ENCODE measurements around the gene ACOXL. TPM values are rescaled to one million over a fixed set of nuclear protein-coding genes. Genes with fewer than 3 reads are reported as not detected.
A peak's percentile ranks its signal among the peaks of the same experiment; 100 is the strongest.
"Not testable (repeated sequence)": the region's sequence is repeated elsewhere in the genome, so short reads cannot be mapped to it uniquely, and the experiment has no call there.

ACOXL gene
- total RNA-seq, 1 donor = under 0.01 TPM

DNA sequence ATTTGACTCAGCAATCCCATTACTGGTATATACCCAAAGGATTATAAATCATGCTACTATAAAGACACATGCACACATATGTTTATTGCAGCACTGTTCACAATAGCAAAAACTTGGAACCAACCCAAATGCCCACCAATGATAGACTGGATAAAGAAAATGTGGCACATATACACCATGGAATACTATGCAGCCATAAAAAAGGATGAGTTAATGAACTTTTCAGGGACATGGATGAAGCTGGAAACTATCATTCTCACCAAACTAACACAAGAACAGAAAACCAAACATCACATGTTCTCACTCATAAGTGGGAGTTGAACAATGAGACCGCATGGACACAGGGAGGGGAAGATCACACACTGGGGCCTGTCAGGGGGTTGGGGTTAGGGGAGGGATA, 350.3 kb downstream of the ACOXL start:
- DNase-seq (ENCODE audit: low read depth in 2 of 3, low spot score in 2 of 3) = not testable (repeated sequence)

DNA sequence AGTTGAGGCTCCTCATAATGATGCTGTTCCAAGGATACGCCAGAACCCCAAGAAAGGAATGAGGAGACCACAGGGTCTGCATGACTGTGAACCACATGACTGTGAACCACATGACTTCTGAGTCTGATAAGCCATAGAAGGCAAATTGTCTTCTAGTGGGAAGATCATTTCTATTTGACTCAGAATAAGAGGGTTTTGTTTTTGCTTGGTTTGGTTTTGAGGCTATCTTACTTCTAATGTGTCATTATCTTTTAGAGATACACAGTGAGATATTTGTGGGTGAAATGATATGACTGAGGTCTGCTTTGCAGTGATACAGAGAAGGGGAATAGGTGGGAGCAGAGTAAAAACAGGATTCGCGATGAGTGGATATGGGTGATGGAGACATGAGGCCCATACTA, 359.4 kb downstream of the ACOXL start:
- no peak for DNase-seq (ENCODE audit: low read depth in 2 of 3, low spot score in 2 of 3)

DNA sequence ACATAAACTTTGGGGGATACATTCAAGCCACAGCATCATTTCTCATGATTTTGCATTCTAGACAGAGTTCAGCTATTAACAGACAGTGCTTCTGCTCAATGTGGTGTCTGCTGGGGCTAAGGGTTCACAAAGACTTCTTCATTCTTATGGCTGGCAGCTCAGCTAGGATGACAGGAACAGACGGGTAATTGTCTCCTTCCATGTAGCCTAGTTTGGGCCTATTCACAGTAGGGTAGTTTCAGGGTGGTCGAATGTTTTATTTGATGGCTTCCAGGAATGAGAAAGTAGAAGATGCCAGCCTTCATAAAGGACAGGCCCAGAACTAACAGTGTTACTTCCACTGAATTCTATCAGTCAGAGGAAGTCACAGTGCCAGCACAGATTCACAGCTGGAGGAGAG, 362.3 kb downstream of the ACOXL start:
- no peak for DNase-seq (ENCODE audit: low read depth in 2 of 3, low spot score in 2 of 3)

DNA sequence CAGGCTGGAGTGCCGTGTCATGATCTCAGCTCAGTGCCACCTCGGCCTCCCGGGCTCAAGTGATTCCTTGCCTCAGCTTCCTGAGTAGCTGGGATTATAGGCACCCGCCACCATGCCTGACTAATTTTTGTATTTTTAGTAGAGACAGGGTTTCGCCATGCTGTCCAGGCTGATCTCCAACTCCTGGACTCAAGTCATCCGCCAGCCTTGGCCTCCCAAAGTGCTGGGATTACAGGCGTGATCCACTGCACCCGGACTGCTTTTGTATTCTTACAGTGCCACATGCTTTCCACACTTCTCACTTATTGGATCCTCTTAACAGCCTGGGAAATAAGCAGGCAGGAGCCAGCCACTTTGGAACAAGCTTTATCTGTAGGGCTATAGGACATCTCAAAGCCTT, 363.1 kb downstream of the ACOXL start:
- no peak for DNase-seq (ENCODE audit: low read depth in 2 of 3, low spot score in 2 of 3)

DNA sequence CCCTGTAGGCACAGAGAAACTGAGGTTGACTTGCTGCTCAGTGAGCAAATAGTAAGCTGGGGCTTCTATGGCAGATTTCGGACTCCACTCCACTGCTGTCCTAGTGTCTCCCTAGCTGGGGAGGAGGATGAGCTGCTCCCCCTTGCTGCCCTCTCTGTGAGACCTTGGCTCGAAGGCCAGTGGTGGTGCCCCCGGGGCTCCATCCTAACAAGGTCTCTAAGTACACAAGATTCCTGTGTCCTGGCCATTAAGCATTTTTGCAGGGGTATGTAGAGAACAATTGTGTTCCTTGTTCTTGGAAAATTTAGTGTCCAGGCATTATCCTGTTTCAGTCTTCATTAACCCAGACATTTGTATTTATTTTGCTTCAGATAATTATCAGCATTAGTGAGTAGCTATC, 367.0 kb downstream of the ACOXL start:
- no peak for DNase-seq (ENCODE audit: low read depth in 2 of 3, low spot score in 2 of 3)

DNA sequence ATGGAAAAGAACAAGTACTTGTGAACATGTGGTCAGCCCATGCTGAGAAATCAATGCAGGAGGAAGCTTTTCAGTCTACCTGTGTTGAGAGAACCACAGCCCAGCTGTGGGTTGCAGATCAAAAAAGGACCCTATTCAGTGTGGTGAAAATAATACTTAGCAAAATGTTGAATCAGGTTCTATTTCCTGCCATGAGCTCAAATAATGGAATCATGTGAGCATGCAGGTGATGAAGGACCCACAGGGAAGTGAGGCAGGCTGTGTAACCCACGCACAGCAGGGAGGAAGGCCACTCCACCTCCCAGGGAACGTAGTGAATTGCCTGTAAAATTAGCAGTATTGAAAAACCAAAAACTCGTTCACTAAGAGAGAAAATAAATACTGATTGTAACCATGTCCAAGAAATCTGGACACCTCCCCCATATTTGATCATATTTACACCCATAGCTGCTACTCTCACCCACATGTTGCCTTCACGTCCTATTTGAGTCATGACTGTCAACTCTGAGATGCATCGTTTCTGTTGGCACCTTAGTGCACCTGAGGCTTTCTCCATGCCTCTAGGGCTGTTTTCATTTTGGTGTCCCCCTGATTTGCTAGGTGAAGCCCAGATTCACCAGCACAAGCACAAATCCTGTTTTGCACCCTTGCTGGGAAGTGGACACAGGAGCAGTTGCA, 367.9 kb downstream of the ACOXL start:
- DNase-seq (ENCODE audit: low read depth in 2 of 3, low spot score in 2 of 3) = no peak

DNA sequence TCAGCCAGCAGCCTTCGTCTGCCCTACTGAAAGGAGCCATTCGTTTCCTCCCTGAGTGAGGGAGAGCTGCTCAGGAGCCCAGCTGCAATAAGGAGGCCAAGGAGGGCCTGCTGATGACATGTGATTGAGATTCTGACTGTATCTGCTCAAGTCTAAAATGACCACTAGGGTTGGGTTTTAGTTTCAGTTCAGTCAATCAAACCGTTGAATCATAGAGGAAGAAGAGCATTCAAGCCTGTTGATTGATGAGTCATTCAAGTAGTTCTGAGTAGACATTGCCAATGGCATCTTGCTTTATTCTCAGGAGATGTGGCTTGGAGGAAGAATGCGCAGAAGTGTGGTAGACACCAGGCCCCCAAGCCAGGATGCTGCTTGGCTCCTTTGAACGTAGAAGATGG, 368.4 kb downstream of the ACOXL start:
- DNase-seq (ENCODE audit: low read depth in 2 of 3, low spot score in 2 of 3) = no peak

DNA sequence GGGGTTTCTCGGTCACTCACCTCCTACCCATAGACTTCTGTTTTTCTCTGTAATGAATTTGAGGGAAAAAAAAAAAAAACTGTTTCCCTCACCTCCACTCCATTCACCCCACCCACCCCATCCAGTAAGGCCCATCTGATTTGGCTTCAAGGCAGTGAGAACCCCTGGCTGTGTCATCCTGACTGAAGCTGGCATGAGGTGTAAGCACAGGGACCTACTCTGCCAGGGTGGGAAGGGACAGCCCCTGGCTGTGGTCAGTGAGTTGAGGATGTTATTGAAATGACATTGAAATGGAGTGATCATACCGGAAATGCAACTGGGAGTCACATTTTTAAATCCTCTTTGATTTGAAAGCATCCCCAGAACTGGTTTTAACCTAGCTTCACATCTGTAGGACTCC, 369.2 kb downstream of the ACOXL start:
- no peak for DNase-seq (ENCODE audit: low read depth in 2 of 3, low spot score in 2 of 3)

DNA sequence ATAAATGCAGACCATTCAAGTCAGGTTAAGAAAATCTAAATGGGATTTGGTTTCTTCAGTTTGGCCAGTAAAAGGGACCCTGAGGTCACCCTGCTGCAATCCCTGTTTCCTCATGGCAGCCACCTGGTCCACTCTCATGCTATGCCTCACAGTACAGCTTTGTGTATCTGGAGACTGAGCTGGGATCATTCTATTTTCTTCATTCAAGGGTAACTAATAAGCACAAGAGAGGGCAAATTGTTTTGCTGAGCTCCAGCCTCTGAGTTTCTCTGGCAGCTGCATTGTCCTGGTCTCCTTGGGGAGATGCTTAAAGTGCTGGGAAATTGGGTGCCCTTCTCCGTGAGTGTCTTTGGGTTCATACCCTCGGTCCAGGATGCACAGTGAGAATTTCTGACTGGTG, 369.8 kb downstream of the ACOXL start:
- DNase-seq (ENCODE audit: low read depth in 2 of 3, low spot score in 2 of 3) = no peak

DNA sequence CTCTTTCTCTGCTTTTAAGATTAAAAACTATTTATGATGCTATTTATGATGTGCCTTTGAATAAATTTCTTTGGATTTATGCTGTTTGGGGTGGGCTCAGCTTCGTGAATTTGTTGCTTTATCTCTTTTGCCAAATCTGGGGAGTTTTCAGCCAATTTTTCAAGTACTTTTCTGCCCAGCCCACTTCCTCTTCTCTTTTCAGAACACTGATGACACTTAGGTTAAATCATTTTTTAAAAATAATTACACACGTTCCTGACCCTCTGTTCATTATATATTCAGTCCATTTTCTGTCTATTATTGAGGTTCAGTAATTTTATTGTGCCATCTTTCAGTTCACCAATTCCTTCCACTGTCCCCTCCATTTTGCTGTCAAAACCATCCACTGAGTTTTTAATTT, 373.6 kb downstream of the ACOXL start:
- DNase-seq (ENCODE audit: low read depth in 2 of 3, low spot score in 2 of 3) = no peak

DNA sequence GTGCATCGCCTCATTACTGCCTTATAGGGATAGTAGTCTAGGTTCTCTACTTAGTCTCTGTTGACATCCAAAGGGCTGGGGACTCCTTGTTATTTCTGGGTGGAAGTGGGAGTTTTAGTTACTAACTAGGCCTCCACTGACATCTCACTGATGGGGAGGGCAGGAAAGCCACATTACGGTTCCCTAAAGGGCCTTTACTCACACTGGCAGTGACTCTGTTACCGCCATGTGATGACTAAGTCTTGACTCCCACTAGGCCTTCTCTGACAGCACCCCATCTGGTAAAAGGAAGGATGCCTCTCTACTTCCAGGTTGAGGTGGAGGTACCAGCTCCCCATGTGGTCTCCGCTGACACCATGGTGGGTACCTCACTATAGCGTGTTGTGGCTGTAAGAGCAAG, 374.3 kb downstream of the ACOXL start:
- DNase-seq (ENCODE audit: low read depth in 2 of 3, low spot score in 2 of 3) = no peak

DNA sequence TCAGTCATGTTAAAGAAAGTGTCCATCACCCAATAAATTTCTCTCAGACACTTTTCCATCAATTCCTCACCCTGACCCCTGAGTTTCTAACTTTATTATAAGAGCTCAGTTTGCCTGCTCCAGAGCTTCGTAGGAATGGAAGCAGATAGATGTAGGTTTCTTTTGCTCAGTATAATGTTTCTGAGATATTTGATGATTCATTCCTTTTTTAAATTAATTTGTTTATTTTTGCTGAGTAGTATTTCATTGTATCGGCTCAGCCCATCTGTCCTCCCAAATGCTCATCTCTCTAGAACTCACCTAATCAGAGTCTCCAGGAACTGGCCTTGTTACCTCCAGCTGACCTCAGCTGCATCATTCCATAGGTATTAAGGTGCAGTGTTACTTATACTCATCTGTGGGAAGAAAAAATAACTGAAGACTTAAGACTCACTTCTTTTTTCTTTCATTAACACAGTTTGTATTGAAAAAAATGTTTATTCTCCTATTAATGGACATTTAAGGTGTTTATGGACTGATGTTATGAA, 376.4 kb downstream of the ACOXL start:
- no peak for DNase-seq (ENCODE audit: low read depth in 2 of 3, low spot score in 2 of 3)

DNA sequence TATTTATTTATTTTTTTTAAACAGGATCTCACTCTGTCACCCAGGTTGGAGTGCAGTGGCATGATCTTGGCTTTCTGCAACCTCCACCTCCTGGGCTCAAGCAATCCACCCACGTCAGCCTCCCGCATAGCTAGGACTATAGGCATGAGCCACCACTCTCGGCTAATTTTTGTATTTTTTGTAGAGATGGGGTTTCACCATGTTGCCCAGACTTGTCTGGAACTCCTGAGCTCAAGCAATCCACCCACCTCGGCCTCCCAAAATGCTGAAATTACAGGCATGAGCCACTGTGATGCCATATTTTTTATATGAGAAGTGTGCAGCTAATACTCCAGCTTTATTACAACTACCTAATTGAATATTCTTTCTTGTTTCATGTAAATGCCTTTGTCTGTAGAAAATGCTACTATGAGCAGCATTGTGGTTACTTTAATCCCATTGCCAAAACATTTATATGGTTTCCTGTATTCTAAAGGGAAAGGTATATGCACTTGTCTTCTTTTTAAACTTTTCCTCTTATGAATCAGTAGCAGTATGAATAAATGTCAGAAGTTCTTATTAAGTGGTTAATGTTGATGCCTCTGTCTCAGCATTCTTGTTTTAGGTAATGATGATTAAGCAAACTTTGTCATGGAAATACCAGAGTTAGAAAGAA, 378.9 kb downstream of the ACOXL start:
- no peak for DNase-seq (ENCODE audit: low read depth in 2 of 3, low spot score in 2 of 3)

DNA sequence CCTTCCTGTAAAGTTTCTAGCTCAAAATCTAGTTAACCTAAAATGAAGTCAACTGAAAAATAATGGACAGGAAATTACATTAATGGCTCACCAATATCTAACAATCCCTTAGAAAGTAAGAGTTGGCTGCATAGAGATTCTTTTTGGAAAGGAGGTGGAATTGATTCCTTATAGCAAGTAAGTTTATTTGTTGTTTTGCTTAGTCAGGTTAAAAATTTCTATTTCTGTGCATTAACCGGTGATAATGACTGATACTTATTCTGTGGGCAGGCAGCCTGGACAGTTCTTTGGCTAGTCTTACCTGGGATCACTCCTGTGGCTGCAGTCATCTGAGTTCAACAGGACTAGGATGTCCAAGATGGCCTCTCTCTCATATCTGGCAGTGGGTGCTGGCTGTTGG, 381.5 kb downstream of the ACOXL start:
- no peak for DNase-seq (ENCODE audit: low read depth in 2 of 3, low spot score in 2 of 3)

DNA sequence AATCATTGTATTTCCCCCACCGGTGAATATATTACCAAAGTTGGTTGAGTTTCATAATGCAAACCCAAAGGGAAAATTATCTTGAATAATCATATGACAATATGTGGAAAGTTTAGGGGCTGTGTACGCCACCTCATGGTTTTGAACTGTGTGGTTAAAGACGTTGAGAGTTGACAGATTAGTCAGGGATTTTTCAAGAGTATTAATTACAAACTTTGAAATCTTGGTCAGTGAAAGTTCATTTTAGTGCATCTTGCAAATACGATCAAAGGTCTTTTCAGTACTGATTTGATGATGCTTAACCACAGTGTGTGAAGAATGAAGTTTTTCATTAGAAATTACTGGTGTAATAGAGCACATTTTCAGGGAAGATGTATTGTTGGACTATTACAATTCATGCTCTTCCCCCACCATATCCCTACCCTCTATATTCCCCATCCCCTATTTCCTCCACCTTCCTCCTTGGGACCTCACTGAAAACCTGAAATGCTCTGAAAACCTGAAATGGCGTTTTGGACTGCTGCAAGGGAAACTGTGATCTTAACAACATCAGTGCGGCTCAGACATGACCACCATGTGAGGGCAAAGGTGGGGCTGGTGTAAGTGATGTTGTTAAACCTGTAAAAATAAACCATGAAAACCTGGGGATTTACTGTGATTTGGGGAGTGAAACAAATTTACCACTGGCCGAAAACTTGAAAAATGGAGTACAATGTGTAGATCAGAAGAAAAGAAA, 383.8 kb downstream of the ACOXL start:
- no peak for DNase-seq (ENCODE audit: low read depth in 2 of 3, low spot score in 2 of 3)

DNA sequence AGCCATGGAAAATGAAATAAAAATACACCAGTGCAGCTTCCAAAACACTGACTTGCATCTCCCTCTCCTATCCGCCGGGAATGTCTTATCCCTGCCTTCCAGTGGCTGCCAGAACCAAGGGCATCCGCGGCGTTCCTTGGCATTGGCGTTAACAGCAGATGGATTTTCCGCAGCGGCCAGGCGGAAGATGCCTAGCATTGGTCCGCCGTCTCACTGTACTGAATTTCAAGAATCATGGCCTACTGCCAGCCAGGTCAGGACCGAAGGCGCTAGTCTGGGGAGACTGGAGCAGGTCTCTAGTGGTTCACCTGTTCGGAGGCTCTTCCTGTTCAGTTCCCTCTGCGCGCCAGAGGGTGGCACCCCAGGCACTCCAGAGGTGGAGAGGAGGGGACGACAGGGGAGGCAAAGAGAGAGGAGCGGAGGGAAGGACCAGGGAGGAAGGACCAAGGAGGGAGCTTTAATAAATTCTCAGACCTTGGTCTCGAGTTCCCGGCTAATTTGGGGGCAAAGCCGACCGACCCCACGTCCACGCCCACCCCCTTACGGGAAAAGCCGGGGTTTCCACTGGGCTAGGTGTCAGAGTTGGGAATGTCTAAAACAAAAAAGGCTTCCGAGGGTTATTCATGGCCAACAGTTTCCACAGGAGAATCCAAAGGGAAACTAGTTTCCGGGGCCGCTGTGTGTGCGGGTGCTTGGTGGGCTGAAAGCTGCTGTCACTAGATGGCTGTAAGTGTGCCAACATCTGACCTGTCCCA, 384.6 kb downstream of the ACOXL start:
- peak; percentile 40 to 81 (median 73) for DNase-seq (ENCODE audit: low read depth in 2 of 3, low spot score in 2 of 3)

DNA sequence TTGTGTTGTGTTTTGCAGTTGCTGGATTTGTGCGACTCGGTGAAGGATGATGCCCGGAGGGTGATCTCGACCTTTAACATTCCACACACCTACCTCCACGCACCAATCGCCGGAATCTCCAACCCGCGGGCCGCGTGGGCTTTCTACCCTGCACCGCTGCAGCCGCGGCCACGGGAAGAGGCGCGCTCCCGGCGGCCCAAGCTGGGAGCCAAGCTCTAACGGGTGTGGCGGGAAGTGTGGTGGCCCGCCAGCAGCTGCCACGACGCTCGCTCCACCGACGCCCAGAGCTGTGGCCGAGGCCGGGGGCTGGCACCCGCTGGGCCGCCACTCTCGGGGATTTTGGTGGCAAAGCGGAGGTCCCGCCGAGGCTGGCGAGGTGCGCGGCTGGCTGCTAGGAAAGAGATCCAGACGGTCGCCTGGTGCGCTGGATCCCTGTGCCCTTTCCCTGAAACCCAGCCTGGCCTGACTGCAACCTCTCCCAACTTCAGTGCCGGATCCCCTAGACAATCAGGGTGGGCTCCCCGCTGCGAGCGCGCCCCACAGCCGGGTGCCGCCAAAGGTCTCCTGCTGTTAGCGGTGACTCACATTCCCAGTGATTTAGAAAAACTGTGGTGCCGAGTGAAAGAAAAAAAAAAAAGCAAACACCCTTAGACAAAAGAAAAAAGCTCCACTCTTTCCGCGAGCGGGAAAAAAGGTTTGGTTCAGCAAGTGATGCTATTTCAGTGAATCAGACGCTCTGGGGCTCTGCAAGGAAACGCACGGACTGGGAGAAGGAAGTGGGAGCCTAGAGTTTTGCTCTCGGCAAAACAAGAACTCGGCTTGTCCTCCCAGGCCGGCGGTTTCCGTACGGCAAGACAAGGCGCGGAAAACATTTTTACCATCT, 385.5 kb downstream of the ACOXL start:
- peak; percentile 9 to 38 (median 33) for DNase-seq (ENCODE audit: low read depth in 2 of 3, low spot score in 2 of 3)

DNA sequence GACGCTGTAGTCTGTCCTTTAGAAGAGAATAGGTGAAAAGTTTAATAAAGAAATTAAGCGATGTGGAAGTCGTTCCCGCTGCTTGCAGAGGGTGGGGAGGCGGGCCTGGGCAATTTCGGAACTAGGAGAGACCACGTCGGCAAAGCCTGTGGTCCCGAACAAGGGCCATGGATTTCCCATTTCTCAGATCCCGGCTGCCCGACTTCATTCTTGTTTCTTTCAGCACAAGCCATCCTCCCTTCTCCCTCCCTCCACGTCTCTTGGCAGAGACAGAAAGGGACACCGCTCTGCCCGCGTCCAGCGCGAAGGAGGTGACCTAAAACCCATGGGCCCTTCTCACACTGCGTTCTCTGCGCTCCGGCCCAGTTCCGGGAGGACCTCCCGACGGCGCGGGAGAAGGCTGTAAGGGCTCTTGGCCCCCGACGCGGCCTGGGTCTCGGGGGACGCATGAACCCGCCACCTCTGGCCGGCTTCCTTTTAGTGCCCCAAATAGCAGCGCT, 386.2 kb downstream of the ACOXL start:
- DNase-seq (ENCODE audit: low read depth in 2 of 3, low spot score in 2 of 3) = peak in 2 of 3 donors; percentile 10 to 26

DNA sequence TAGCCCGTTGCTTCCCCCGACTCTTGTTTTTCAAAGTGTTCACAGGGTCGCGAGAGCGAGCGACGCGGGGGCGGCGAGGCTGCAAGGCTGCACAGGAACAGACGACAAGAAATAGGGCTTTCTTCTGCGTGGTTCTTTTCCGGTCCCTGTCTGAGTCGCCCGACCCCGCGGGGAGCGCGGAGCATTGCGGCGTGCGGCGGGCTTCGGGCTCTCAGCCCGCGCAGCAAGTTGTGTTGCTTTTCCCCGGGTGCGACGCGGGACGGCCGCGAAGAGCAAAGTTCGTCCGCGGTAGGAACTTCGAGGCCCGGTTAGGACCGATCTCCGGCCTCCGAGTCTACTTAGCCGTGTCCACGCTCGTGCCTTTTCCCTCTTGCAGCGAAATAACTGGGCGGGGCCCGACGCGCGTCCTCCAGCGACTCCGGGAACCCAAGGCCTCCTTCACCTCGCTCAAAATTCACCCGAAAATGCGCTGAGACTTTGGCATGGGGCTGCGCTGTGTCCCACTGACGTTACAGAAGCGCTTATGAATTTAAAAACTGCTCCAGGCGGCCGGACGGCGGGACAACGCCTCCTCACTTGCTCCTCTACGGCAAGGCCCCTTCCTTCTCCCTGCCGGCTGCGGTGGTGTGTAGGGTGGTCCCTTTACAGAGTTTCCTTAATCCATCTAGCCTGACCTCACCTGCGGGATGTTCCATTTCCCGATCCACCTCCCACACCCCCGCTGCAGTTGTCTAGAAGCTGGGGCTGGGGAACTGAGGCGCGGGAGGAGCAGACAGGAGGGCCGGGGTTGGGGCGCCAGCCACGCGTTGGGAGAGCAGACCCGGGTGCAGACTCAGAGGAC, 386.8 kb downstream of the ACOXL start:
- DNase-seq (ENCODE audit: low read depth in 2 of 3, low spot score in 2 of 3) = peak; percentile 19 to 35 (median 24)
